Ovary (tissue), 3 donors: ENCODE results near the gene F12.

Source experiments
- POLR2A ChIP-seq: fragments of 450-650 bp; IDR thresholded peaks from one replicate; pipeline ENCODE4 v1.6.1; 2017; ENCODE audit warnings: antibody characterized with exemption, mild to moderate bottlenecking, moderate library complexity
- TF ChIP-seq, protein P1 (sequence below), 3 donors: fragments of 450-650 bp in 2 of 3; fragments of 200-600 bp in 1 of 3; IDR thresholded peaks; one replicate each; pipeline versions ENCODE4 v1.5.1 to v1.8.0; 2016 to 2022; ENCODE audit warnings: antibody characterized with exemption in 3 of 3, mild to moderate bottlenecking in 1 of 3
- donor health status: DM: no; HTN: no; CAD: no.

DNA sequence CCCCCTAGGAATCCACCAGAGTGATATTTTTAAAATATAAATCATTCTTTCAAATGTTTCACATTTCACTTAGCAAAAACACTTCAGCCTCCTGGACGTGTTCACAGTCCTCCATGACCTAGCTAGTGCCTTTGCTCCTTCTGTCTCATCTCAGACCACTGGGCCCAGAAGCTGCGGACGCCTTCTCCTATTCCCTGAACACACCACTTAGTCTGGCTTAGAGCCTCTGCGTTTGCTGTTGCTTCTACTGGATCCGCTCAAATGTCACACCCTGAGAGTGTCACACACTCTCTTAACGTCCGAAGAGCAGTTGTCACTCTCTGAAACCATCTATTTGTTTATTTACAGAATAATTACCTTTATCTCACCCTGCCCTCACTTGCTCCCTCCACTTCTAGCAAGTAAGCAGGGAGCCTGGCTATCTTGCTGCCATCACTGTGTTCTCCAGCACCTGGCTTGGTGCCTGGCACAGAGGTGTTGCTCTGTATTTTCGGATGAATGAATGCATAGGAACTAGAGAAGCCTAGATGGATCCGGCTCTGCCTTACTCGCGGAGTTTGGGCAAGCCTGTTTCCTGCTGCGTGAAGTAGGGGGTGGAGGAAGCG lies 15.9 kb upstream of the F12 start:
- TF ChIP-seq, protein P1, sequence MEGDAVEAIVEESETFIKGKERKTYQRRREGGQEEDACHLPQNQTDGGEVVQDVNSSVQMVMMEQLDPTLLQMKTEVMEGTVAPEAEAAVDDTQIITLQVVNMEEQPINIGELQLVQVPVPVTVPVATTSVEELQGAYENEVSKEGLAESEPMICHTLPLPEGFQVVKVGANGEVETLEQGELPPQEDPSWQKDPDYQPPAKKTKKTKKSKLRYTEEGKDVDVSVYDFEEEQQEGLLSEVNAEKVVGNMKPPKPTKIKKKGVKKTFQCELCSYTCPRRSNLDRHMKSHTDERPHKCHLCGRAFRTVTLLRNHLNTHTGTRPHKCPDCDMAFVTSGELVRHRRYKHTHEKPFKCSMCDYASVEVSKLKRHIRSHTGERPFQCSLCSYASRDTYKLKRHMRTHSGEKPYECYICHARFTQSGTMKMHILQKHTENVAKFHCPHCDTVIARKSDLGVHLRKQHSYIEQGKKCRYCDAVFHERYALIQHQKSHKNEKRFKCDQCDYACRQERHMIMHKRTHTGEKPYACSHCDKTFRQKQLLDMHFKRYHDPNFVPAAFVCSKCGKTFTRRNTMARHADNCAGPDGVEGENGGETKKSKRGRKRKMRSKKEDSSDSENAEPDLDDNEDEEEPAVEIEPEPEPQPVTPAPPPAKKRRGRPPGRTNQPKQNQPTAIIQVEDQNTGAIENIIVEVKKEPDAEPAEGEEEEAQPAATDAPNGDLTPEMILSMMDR (IDR thresholded peaks at IDR 0.05), result no peak
- no peak for TF ChIP-seq POLR2A
